Vagina (tissue), 2 donors: ENCODE results near the gene CHCHD4. TPM values are rescaled to one million over a fixed set of nuclear protein-coding genes. Genes with fewer than 3 reads are reported as not detected.

Source experiments
- DNase-seq, 2 donors: peaks; one replicate each; pipeline ENCODE4 v3.0.0-alpha.2; 2017; ENCODE audit errors: extremely low spot score in 2 of 2
- H3K27ac ChIP-seq: fragments of 200-600 bp; sonication (generic); one replicate; pipeline ENCODE4 v1.5.1; 2019
- H3K27me3 ChIP-seq: fragments of 200-600 bp; sonication (generic); one replicate; pipeline ENCODE4 v1.5.1; 2019
- H3K36me3 ChIP-seq, 2 donors: fragments of 200-600 bp; sonication (generic); one replicate each; pipeline ENCODE4 v1.5.1; 2017 to 2019
- H3K4me1 ChIP-seq: fragments of 200-600 bp; sonication (generic); one replicate; pipeline ENCODE4 v1.5.1; 2019
- H3K4me3 ChIP-seq, 2 donors: fragments of 200-600 bp; sonication (generic); 1 replicate in 1 of 2; 2 replicates in 1 of 2; pipeline ENCODE4 v1.5.1; 2016 to 2019
- H3K9me3 ChIP-seq: fragments of 200-600 bp; sonication (generic); one replicate; pipeline ENCODE4 v1.5.1; 2019
- POLR2A ChIP-seq, 2 donors: fragments of 450-650 bp; IDR thresholded peaks; one replicate each; pipeline ENCODE4 v1.6.1; 2017; ENCODE audit warnings: antibody characterized with exemption in 2 of 2, mild to moderate bottlenecking in 2 of 2, moderate library complexity in 2 of 2
- POLR2AphosphoS5 ChIP-seq, 2 donors: sonication (generic); formaldehyde crosslinking; IDR thresholded peaks; one replicate each; pipeline ENCODE4 v1.9.0; 2017; ENCODE audit warnings: antibody characterized with exemption in 2 of 2, mild to moderate bottlenecking in 2 of 2, low read depth in 1 of 2; ENCODE audit not compliant: insufficient read depth in 1 of 2
- intact Hi-C: fragments of 100-400 bp; cut with DNase I; formaldehyde crosslinking; loops from one replicate; pipeline ENCODE4 v1.15.1; 2023
- total RNA-seq: library from RNA; depleted of rRNA; stranded (reverse); fragments of >200 nt; gene quantifications from one replicate; pipeline ENCODE4 v1.2.3, GENCODE V29; 2016
- TF ChIP-seq, protein P1 (sequence below), 3 experiments: fragments of 450-650 bp in 2 of 3; fragments of 200-600 bp in 1 of 3; sonication (generic) in 1 of 3; IDR thresholded peaks; one replicate each; pipeline ENCODE4 v1.5.1; 2017 to 2019; ENCODE audit warnings: antibody characterized with exemption in 3 of 3, mild to moderate bottlenecking in 2 of 3, moderate library complexity in 2 of 3

Gene CHCHD4
- total RNA-seq, 1 donor from 2014 or later = 10.6 TPM

DNA sequence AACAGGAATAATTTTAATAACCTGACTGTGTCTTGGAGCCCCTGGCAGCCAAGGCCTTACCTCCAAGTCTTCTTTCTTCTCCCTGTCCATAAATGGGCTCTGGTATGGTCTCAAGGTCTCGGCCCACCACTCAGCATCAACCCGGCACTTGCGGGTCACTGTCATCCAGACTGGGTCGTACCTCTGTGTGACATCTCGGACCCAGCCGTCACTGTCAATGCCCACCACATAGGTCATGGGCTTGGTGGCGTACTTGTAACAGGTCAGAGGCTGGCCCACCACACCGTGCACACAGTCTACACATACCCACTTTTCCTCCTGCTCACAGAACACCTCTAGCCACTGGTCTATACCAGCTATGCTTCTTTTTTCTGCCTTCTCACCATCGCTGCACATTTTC lies 33.3 kb upstream of the CHCHD4 start:
- peaks cover 9% of the 10 kb centered on the region for H3K9me3 ChIP-seq
- peak; percentile 43 to 74 for DNase-seq
- H3K36me3 ChIP-seq = peaks cover 4 to 68% of the 10 kb centered on the region in 2 donors
- H3K27ac ChIP-seq = no peak overlapping the region
- no peaks in the 10 kb centered on the region for H3K4me1 ChIP-seq
- TF ChIP-seq POLR2AphosphoS5 (IDR thresholded peaks at IDR 0.05; ENCODE audit: insufficient read depth in 1 of 2, low read depth in 1 of 2) = no peak
- no peak for TF ChIP-seq POLR2A (IDR thresholded peaks at IDR 0.05)
- TF ChIP-seq, protein P1, sequence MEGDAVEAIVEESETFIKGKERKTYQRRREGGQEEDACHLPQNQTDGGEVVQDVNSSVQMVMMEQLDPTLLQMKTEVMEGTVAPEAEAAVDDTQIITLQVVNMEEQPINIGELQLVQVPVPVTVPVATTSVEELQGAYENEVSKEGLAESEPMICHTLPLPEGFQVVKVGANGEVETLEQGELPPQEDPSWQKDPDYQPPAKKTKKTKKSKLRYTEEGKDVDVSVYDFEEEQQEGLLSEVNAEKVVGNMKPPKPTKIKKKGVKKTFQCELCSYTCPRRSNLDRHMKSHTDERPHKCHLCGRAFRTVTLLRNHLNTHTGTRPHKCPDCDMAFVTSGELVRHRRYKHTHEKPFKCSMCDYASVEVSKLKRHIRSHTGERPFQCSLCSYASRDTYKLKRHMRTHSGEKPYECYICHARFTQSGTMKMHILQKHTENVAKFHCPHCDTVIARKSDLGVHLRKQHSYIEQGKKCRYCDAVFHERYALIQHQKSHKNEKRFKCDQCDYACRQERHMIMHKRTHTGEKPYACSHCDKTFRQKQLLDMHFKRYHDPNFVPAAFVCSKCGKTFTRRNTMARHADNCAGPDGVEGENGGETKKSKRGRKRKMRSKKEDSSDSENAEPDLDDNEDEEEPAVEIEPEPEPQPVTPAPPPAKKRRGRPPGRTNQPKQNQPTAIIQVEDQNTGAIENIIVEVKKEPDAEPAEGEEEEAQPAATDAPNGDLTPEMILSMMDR (IDR thresholded peaks at IDR 0.05) = no peak
- intact Hi-C loops = no loop called here
- no peak overlapping the region for H3K4me3 ChIP-seq
- H3K27me3 ChIP-seq = no peaks in the 10 kb centered on the region

DNA sequence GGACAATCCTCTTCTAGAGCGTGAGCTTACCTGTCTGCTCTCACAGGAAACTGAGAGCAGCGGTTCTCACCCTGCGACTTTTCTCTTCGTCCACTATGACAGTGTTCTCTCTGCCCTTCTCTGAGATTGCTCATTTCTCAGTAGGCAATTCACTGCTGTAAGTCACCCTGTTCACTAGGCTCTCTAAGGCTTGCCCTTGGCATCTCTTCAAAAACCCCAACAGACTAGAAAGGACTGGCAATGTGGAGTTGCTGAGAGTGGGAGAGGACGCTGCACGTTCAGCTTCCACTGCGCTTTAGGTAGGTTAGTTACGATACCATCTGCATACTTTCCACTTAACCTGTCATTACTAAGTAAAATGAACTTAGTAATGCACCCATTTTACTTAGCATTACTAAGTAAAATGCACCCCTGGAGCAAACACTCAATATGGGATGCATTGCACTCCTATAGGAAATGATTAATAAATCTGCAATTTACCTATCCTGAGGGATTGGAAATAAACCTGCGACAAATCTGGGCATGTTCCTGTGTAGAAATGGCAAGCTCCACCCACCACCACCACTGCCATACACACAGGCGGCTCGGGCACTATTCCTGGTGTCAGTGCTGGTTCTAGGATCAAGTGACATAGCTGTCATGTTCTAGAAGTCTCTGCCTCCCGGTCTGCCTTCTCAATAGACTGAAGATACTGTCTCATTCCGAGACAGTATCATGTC lies 32.3 kb upstream of the CHCHD4 start:
- peak; percentile 80 to 82 for DNase-seq

DNA sequence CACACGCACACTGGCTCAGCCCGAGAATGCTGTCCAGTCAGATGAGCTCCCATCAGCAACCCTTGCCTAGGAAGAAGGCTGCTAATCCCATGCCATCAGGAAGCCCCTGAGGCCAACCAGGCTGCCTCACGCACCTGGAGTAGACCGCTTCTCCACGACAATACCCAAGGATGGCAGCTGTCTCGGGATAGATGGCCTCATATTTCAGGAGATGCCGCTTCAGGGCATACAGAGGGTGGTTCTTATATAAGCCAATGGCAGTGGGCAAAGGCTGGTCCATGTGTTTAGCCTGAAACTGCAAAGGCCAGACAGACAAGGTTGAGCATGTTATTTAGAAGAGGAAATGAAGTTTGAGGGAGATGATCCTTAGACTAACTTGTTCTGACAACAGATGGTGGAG lies 31.5 kb upstream of the CHCHD4 start:
- intact Hi-C loops = no loop called here
- no peak overlapping the region for H3K4me3 ChIP-seq
- no peak for TF ChIP-seq POLR2AphosphoS5 (IDR thresholded peaks at IDR 0.05; ENCODE audit: insufficient read depth in 1 of 2, low read depth in 1 of 2)
- TF ChIP-seq, protein P1 (IDR thresholded peaks at IDR 0.05) = no peak
- TF ChIP-seq POLR2A (IDR thresholded peaks at IDR 0.05) = no peak
- H3K36me3 ChIP-seq = peaks cover 4 to 60% of the 10 kb centered on the region in 2 donors
- H3K27me3 ChIP-seq = no peaks in the 10 kb centered on the region
- H3K27ac ChIP-seq = no peak overlapping the region
- H3K9me3 ChIP-seq = peaks cover 1% of the 10 kb centered on the region
- H3K4me1 ChIP-seq = no peaks in the 10 kb centered on the region
- DNase-seq = peak; percentile 83 to 93

More for the DNA sequence above, 32.3 kb upstream of the CHCHD4 start:
- TF ChIP-seq, protein P1 (IDR thresholded peaks at IDR 0.05) = no peak
- TF ChIP-seq POLR2A (IDR thresholded peaks at IDR 0.05) (no peak), POLR2AphosphoS5 (IDR thresholded peaks at IDR 0.05; ENCODE audit: insufficient read depth in 1 of 2, low read depth in 1 of 2) (no peak)
- Histone ChIP-seq H3K4me3 (no peak overlapping the region), H3K4me1 (no peaks in the 10 kb centered on the region), H3K36me3 (peaks cover 4 to 60% of the 10 kb centered on the region in 2 donors), H3K9me3 (peaks cover 9% of the 10 kb centered on the region), H3K27ac (no peak overlapping the region), H3K27me3 (no peaks in the 10 kb centered on the region)
- intact Hi-C loops = no loop called here

DNA sequence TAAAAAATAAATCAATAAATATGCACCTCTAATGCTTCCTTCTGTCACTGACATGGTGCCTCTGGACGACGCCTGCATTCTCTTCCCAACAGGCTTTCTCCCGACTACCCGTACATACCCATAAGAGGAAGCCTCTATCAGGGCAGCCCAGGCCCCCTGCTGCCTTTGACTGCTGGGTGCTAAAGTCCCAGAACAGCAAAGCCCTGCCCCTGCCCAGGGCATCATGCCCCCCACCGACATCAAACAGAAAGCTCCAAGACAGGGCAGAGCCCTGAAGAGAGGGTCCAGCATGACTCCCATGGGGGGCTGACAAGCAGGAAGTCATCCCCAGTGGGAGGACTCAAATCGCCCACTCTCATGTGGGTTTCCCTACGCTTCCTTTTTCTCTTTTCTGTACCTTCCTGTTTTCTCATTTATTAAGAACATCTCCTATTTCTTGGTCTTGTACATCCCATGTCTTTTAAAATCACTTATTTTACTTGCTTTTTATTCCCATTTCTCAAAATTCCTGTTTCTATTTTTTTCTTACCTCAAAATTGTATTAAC lies 30.3 kb upstream of the CHCHD4 start:
- no peaks in the 10 kb centered on the region for H3K9me3 ChIP-seq
- H3K36me3 ChIP-seq = peaks cover 4 to 49% of the 10 kb centered on the region in 2 donors
- intact Hi-C loops = no loop called here
- no peaks in the 10 kb centered on the region for H3K4me1 ChIP-seq
- no peak overlapping the region for H3K4me3 ChIP-seq
- TF ChIP-seq, protein P1 (IDR thresholded peaks at IDR 0.05) = no peak
- TF ChIP-seq POLR2AphosphoS5 (IDR thresholded peaks at IDR 0.05; ENCODE audit: insufficient read depth in 1 of 2, low read depth in 1 of 2) = no peak
- TF ChIP-seq POLR2A (IDR thresholded peaks at IDR 0.05) = no peak
- peak; percentile 46 to 77 for DNase-seq
- no peaks in the 10 kb centered on the region for H3K27me3 ChIP-seq
- H3K27ac ChIP-seq = no peak overlapping the region

DNA sequence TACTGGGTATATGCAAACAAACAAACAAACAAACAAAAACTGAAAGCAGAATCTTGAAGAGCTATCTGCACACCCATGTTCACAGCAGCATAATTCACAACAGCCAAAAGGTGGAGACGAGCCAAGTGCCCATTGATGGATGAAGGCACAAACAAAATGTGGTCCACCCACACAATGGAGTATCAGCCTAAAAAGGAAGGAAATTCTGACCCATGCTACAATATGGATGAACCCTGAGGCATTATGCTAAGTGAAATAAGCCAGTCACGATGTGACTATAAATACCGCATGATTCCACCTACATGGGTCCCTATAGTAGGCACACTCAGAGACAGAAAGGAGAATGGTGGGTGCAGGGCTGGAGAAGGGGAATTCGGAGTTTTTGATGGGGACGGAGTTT lies 29.6 kb upstream of the CHCHD4 start:
- Histone ChIP-seq H3K36me3 (peaks cover 1 to 42% of the 10 kb centered on the region in 2 donors), H3K27me3 (no peaks in the 10 kb centered on the region), H3K9me3 (no peaks in the 10 kb centered on the region), H3K4me3 (no peak overlapping the region), H3K27ac (no peak overlapping the region), H3K4me1 (no peaks in the 10 kb centered on the region)
- intact Hi-C loops = no loop called here
- TF ChIP-seq POLR2AphosphoS5 (IDR thresholded peaks at IDR 0.05; ENCODE audit: insufficient read depth in 1 of 2, low read depth in 1 of 2) = no peak
- TF ChIP-seq, protein P1 (IDR thresholded peaks at IDR 0.05) = no peak
- TF ChIP-seq POLR2A (IDR thresholded peaks at IDR 0.05) = no peak
- DNase-seq = peak in 1 of 2 donors; percentile 56
